GM19099 (cell line): ENCODE measurements around the gene DDC.

Experiments
- POLR2A ChIP-seq: IDR thresholded peaks from 3 replicates; pipeline ENCODE4 v1.6.1; 2011; ENCODE audit warnings: low read depth; ENCODE audit not compliant: insufficient read length; ENCODE audit errors: extremely low read depth

Gene DDC

GRCh38 chr7:50411332-50411731 lies 153.9 kb downstream of the DDC start:
- no peak for TF ChIP-seq POLR2A

- TF ChIP-seq POLR2A, result no peak
Measured at GRCh38 chr7:50409856-50410745, 155.1 kb downstream of the DDC start.
